A673 (cell line): ENCODE data around the gene OR2H1.

ENCODE experiments used
- CTCF ChIP-seq: fragments of 300-800, 200-600 bp; sonication (generic); conservative IDR thresholded peaks from 2 replicates; pipeline ENCODE4 v1.5.1; 2017; ENCODE audit warnings: low read depth, mild to moderate bottlenecking, antibody characterized with exemption, low read length, moderate library complexity, mixed read lengths
- EZH2 ChIP-seq: fragments of 200-600 bp; sonication (generic); IDR thresholded peaks from 2 replicates; pipeline ENCODE4 v1.6.1; 2017; ENCODE audit warnings: borderline replicate concordance, low read depth, mild to moderate bottlenecking, mixed read lengths, antibody characterized with exemption, low read length; ENCODE audit not compliant: poor library complexity, severe bottlenecking

- TF ChIP-seq CTCF (no peak), EZH2 (no peak)
Observed at GRCh38 chr6:29424168-29424567, 32.8 kb upstream of the OR2H1 start.
